GM19372 (cell line): ENCODE measurements around the gene WRAP73.

Source experiments
- ATAC-seq: cut with Tn5 transposase; IDR thresholded peaks from one replicate; pipeline ENCODE4 v1.9.1; 2021; ENCODE audit warnings: mild to moderate bottlenecking, low read depth, moderate library complexity; ENCODE audit not compliant: unreplicated experiment

The WRAP73 gene, protein sequence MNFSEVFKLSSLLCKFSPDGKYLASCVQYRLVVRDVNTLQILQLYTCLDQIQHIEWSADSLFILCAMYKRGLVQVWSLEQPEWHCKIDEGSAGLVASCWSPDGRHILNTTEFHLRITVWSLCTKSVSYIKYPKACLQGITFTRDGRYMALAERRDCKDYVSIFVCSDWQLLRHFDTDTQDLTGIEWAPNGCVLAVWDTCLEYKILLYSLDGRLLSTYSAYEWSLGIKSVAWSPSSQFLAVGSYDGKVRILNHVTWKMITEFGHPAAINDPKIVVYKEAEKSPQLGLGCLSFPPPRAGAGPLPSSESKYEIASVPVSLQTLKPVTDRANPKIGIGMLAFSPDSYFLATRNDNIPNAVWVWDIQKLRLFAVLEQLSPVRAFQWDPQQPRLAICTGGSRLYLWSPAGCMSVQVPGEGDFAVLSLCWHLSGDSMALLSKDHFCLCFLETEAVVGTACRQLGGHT

GRCh38 chr1:3649342-3650247 is at the start of gene WRAP73:
TSS of gene WRAP73 (minus strand) at chr1:3650103. CDS start at chr1:3649999, 104 bp downstream.
- peak; percentile 79 for ATAC-seq

GRCh38 chr1:3699596-3699995 is 49.7 kb upstream of the WRAP73 start:
- ATAC-seq: no peak

DNA sequence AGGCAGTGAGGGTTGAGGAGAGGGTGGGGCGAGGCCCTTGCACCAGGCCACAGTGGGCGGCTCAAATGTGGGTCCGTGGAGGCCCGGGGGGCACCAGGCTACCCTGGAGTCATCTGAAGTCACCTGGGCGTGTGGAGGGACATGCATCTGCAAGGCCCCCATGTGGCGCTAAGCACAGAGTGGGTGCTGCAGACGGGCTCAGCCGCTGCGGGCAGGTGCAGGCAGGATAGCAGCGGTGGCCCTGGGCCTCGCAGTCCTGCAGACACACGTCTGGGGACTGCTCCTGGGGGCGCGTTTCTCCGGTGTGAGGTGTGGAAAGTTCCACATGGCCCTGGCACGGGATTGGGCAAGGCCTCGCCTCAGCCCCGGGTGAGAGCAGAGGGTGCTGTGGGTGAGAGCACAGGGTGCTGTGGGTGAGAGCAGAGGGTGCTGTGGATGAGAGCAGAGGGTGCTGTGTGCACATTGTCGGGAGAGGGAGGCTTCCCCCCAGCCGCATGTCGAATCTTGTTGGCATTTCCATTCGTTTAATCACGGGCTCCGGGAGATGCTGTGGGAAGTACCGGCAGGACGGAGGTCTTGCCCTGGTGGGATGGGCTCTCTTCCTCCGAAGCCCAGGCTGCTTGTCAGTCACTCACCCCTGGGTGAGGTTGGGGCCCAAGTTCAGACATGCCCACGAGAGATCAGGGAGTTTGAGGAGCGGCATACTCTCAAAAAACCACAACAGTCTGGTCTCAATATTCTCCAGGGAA is 48.9 kb upstream of the WRAP73 start:
- no peak for ATAC-seq

DNA sequence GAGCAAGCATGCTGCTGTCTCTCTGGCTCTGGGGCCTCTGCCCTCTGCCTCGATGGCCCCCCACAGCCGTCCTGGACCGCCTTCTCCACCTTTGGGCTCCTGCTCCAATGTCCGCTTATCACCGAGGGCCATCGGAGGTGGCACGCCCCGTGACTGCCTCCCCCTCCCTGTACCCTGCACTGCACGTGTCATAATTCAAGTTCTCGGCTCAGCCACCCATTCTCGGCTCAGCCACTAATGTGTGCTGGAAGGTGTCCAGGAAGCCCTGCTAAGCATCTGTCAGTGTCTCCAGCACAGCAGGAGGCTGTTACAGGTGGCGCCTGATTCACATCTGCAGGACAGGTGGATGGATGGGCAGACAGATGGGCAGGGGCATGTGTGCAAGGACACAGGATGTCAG is 47.9 kb upstream of the WRAP73 start:
- ATAC-seq: no peak

DNA sequence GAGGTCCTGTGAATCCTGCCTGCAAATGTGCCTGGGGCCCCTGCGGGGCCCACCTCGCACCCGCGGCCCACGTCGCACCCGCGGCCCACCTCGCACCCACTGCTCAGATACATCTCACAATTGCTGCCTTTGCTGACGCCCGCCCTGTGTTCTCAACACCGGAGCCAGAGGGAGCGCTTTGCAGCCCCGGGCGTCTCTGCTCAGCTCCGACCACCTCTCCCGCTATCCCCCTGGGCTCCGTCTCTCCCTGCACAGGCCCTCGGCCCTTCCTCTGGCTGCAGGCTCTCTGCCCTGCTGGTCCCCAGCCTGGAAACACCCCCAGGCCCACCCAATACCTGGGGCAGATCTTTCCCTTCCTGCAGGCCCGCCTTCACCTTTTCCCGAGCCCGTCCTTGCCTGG is 47.2 kb upstream of the WRAP73 start:
- no peak for ATAC-seq

DNA sequence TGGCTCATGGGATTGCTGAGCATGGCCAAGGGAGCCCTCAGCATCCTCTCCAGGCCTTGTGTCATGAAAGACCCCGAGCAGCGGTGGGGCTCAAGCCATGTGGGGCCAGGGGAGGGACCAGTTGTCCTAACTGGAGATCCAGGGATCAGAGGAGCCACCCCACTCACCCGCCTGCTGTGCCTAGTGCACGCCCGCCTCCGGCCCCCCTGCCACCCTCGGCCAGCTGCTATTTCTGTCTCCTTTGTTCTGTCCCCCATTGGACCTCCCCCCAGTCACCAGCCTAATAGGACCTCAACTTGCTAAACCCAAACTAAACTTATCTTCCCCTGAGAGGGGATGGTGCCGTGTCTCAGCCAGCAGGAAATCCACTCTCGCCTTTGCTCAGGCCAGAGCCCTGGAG is 46.8 kb upstream of the WRAP73 start:
- no peak for ATAC-seq

- ATAC-seq: no peak
Observed at GRCh38 chr1:3695326-3696217, 45.7 kb upstream of the WRAP73 start.

GRCh38 chr1:3693321-3693720 is 43.4 kb upstream of the WRAP73 start:
- ATAC-seq: no peak

- ATAC-seq: no peak
Observed at GRCh38 chr1:3692598-3692997, 42.7 kb upstream of the WRAP73 start.

- no peak for ATAC-seq
Observed at GRCh38 chr1:3691421-3692204, 41.7 kb upstream of the WRAP73 start.

- no peak for ATAC-seq
Observed at GRCh38 chr1:3690282-3691065, 40.6 kb upstream of the WRAP73 start.

DNA sequence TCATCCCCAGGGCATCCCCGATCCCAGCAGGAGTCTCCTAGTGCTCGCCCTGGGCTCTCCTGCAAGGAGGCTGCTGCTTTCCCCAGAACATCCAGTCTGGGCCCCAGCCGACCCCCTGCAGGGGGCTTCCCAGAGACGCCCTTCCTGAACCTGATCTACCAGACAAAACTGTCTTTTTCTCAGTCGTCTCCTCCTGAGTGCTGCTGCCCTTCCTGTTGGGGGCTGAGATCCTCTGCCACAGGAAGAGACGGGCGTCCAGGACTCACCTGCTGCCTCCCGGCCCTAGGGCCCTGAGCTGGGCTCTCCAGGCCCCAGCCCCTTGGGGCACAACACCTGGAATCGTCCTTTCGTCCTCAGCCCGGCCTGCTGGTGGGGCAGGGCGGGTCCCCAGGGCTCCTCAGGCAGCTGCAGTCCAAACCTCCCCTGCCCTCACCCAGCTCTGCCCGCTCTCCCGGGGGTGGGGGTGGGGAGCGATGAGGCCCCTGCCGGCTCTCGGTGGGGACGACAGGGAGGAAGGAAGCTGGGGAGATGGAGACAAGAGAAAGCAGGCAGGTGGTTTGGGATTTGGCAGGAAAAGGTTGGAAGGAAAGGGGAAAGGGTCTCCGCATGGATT is 39.3 kb upstream of the WRAP73 start:
- no peak for ATAC-seq

GRCh38 chr1:3688356-3689137 is 38.6 kb upstream of the WRAP73 start:
- ATAC-seq: no peak

- ATAC-seq: no peak
Observed at GRCh38 chr1:3687504-3687903, 37.6 kb upstream of the WRAP73 start.

DNA sequence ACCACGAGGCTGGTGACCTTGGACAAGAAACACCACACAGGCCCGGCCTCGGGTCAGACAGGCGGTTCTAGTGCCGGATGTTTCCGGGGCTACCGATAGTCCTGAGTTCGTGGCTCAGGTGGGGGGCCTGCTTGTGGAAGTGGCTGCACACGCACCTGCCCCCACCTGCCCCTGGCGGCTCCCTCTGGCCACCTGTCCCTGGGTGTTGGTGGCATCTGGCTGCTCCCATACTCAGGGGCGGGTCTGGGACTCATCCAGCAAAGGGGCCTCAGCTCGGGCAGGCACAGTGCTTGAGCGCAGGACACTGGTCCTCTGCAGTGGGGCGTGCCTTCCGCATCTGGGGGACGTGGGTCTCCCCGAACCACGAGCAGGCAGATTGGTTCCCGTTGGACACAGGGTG is 36.0 kb upstream of the WRAP73 start:
- no peak for ATAC-seq

- no peak for ATAC-seq
Observed at GRCh38 chr1:3685222-3685621, 35.3 kb upstream of the WRAP73 start.

DNA sequence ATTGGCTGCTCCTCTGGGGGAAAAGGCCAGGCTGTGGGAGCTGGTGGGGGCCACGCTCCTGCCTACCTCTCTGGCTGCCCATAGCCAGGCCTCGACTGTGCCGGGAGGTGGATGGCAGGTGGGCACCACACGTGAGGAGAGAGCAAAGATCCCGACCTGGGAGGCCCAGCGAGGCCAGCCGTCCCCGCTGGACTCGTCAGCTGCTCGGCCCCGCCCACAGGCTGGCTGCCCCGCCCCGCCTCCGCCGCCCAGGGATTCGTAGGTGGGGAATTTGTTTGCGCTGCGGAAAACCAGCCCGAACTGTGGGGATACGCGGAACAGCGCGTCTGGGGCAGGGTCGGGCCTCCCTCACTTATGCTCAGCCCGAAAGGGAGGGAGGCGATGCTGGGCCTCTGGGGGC is 34.1 kb upstream of the WRAP73 start:
- no peak for ATAC-seq
